NCI-H748 (cell line): Measurements from ENCODE around the gene RIPK4.
"Not testable (repeated sequence)": the region's sequence is repeated elsewhere in the genome, so short reads cannot be mapped to it uniquely, and the experiment has no call there.

Source experiments
- DNase-seq: peaks from one replicate; lab custom pipeline; 2025; ENCODE audit not compliant: unreplicated experiment; lab: John Stamatoyannopoulos, UW

The RIPK4 gene

DNA sequence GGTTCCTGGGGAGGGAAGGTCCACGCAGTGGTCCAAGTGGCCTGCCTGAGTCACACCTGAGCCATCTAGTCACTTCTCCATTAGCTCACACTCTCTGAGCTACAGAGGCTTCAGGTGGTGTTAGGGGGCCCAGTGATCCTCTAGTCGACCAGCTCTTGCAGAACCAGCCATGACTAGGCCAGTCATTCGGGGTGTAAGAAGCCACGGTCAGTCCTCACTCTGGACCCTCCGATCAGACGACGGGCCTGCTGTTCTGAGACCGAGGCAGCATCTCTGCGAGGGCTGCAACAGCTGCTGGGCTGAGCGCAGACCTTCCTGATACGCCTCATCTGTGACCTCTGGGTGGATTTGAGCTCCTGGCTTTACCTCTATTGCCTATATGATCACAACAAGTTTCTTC lies 68.8 kb downstream of the RIPK4 start:
- DNase-seq, result no peak

- DNase-seq, result peak; percentile 80
Observed at GRCh38 chr21:41695513-41695912, 71.3 kb downstream of the RIPK4 start.

GRCh38 chr21:41694042-41694441 lies 72.8 kb downstream of the RIPK4 start:
- DNase-seq, result not testable (repeated sequence)

GRCh38 chr21:41692185-41692565 lies 74.7 kb downstream of the RIPK4 start:
- no peak for DNase-seq

GRCh38 chr21:41691205-41692184 lies 75.4 kb downstream of the RIPK4 start:
- DNase-seq, result no peak
